H9 (cell line): Measurements from ENCODE around the gene HHIPL2. TPM values are rescaled to one million over a fixed set of nuclear protein-coding genes. Genes with fewer than 3 reads are reported as not detected.
"Not testable (repeated sequence)": the region's sequence is repeated elsewhere in the genome, so short reads cannot be mapped to it uniquely, and the experiment has no call there.

Experiments used
- DNase-seq: peaks from one replicate; pipeline ENCODE4 v3.0.0-alpha.2; 2017
- H2AFZ ChIP-seq: one replicate; pipeline ENCODE4 v1.6.1; 2013; ENCODE audit warnings: mild to moderate bottlenecking, low read length, control low read depth, moderate library complexity
- H2AK5ac ChIP-seq: 2 replicates; pipeline ENCODE4 v1.6.1; 2013; ENCODE audit warnings: low read length, control low read depth, mixed read lengths; ENCODE audit not compliant: insufficient read length
- H2BK120ac ChIP-seq: one replicate; pipeline ENCODE4 v1.6.1; 2013; ENCODE audit warnings: low read depth, mild to moderate bottlenecking, low read length, control low read depth, inconsistent platforms; ENCODE audit not compliant: poor library complexity, severe bottlenecking
- H2BK12ac ChIP-seq: 2 replicates; pipeline ENCODE4 v1.6.1; 2013; ENCODE audit warnings: low read length, control low read depth, mixed read lengths, low read depth; ENCODE audit not compliant: insufficient read length
- H2BK15ac ChIP-seq: 2 replicates; pipeline ENCODE4 v1.6.1; 2013; ENCODE audit warnings: low read depth, low read length, control low read depth
- H2BK20ac ChIP-seq: one replicate; pipeline ENCODE4 v1.6.1; 2013; ENCODE audit warnings: low read depth, mild to moderate bottlenecking, low read length, control low read depth, inconsistent platforms; ENCODE audit not compliant: poor library complexity, severe bottlenecking
- H2BK5ac ChIP-seq: 2 replicates; pipeline ENCODE4 v1.6.1; 2013; ENCODE audit warnings: low read length, control low read depth, mixed read lengths; ENCODE audit not compliant: insufficient read length
- H3K14ac ChIP-seq: 2 replicates; pipeline ENCODE4 v1.6.1; 2013; ENCODE audit warnings: low read length, control low read depth; ENCODE audit not compliant: insufficient read depth
- H3K18ac ChIP-seq: 2 replicates; pipeline ENCODE4 v1.6.1; 2013; ENCODE audit warnings: low read depth, mild to moderate bottlenecking, mixed read lengths, low read length, control low read depth; ENCODE audit not compliant: insufficient read length
- H3K23ac ChIP-seq: 2 replicates; pipeline ENCODE4 v1.6.1; 2013; ENCODE audit warnings: low read length, control low read depth, mixed read lengths, low read depth; ENCODE audit not compliant: insufficient read length
- H3K23me2 ChIP-seq: 2 replicates; pipeline ENCODE4 v1.6.1; 2013; ENCODE audit warnings: low read depth, mild to moderate bottlenecking, mixed read lengths, low read length, control low read depth; ENCODE audit not compliant: insufficient read length, poor library complexity, severe bottlenecking
- H3K27ac ChIP-seq: 2 replicates; pipeline ENCODE4 v1.5.1; 2013; ENCODE audit warnings: low read length, control low read depth, mixed read lengths, low read depth; ENCODE audit not compliant: insufficient read length
- H3K27me3 ChIP-seq: 2 replicates; pipeline ENCODE4 v1.6.1; 2013; ENCODE audit warnings: low read length, control low read depth, inconsistent platforms; ENCODE audit not compliant: insufficient read depth
- H3K4ac ChIP-seq: 2 replicates; pipeline ENCODE4 v1.6.1; 2013; ENCODE audit warnings: low read depth, mild to moderate bottlenecking, control low read depth, inconsistent platforms, low read length, moderate library complexity
- H3K4me1 ChIP-seq: 2 replicates; pipeline ENCODE4 v1.6.1; 2013; ENCODE audit warnings: low read length, control low read depth, inconsistent platforms; ENCODE audit not compliant: insufficient read depth
- H3K4me2 ChIP-seq: 2 replicates; pipeline ENCODE4 v1.6.1; 2013; ENCODE audit warnings: low read length, control low read depth, mixed read lengths; ENCODE audit not compliant: insufficient read length, insufficient read depth
- H3K56ac ChIP-seq: 2 replicates; pipeline ENCODE4 v1.6.1; 2013; ENCODE audit warnings: low read depth, mild to moderate bottlenecking, mixed read lengths, low read length, control low read depth; ENCODE audit not compliant: insufficient read length
- H3K79me1 ChIP-seq: 2 replicates; pipeline ENCODE4 v1.6.1; 2013; ENCODE audit warnings: low read depth, mild to moderate bottlenecking, moderate library complexity, low read length, control low read depth, inconsistent platforms; ENCODE audit not compliant: insufficient read depth, poor library complexity, severe bottlenecking
- H3K79me2 ChIP-seq: 2 replicates; pipeline ENCODE4 v1.6.1; 2013; ENCODE audit warnings: low read length, control low read depth, inconsistent platforms; ENCODE audit not compliant: insufficient read depth
- H3K9ac ChIP-seq: 2 replicates; pipeline ENCODE4 v1.6.1; 2013; ENCODE audit warnings: low read length, control low read depth, mixed read lengths; ENCODE audit not compliant: insufficient read length; ENCODE audit errors: extremely low read depth
- H3K9me3 ChIP-seq: one replicate; pipeline ENCODE4 v1.6.1; 2013; ENCODE audit warnings: low read depth, low read length, inconsistent platforms; ENCODE audit not compliant: control insufficient read depth
- H3T11ph ChIP-seq: one replicate; pipeline ENCODE4 v1.6.1; 2013; ENCODE audit warnings: mild to moderate bottlenecking, low read length, control low read depth, inconsistent platforms
- H4K20me1 ChIP-seq: one replicate; pipeline ENCODE4 v1.6.1; 2013; ENCODE audit not compliant: control insufficient read depth, insufficient read length, insufficient read depth
- H4K5ac ChIP-seq: 2 replicates; pipeline ENCODE4 v1.6.1; 2013; ENCODE audit warnings: low read depth, mild to moderate bottlenecking, mixed read lengths, low read length, control low read depth; ENCODE audit not compliant: insufficient read length
- H4K8ac ChIP-seq: replicated peaks from 2 replicates; pipeline ENCODE4 v1.6.1; 2013; ENCODE audit warnings: low read length, control low read depth, mixed read lengths, low read depth; ENCODE audit not compliant: insufficient read length
- H4K91ac ChIP-seq: 2 replicates; pipeline ENCODE4 v1.6.1; 2013; ENCODE audit warnings: low read depth, mild to moderate bottlenecking, moderate library complexity, mixed read lengths, low read length, control low read depth; ENCODE audit not compliant: insufficient read length
- H3K27ac Mint-ChIP-seq, 3 experiments: 2 replicates in 2 of 3; 3 replicates in 1 of 3; pipeline ENCODE4 v1.8.0; 2020 to 2021; ENCODE audit warnings: mixed read lengths in 3 of 3, mild to moderate bottlenecking in 1 of 3, moderate library complexity in 1 of 3
- H3K27me3 Mint-ChIP-seq: 2 replicates; pipeline ENCODE4 v1.8.0; 2021; ENCODE audit warnings: low read depth, mild to moderate bottlenecking, moderate library complexity, mixed read lengths
- H3K36me3 Mint-ChIP-seq, 3 experiments: 2 replicates in 2 of 3; 3 replicates in 1 of 3; pipeline ENCODE4 v1.8.0; 2020 to 2021; ENCODE audit warnings: low read depth in 3 of 3, mixed read lengths in 3 of 3; ENCODE audit not compliant: insufficient read depth in 1 of 3
- H3K4me1 Mint-ChIP-seq, 2 experiments: 2 replicates each; pipeline ENCODE4 v1.8.0; 2020; ENCODE audit warnings: mixed read lengths in 2 of 2
- H3K4me3 Mint-ChIP-seq, 2 experiments: 2 replicates in 1 of 2; 3 replicates in 1 of 2; pipeline ENCODE4 v1.8.0; 2020 to 2021; ENCODE audit warnings: mild to moderate bottlenecking in 2 of 2, mixed read lengths in 2 of 2, moderate library complexity in 1 of 2
- H3K9me3 Mint-ChIP-seq, 2 experiments: 2 replicates in 1 of 2; 3 replicates in 1 of 2; pipeline ENCODE4 v1.8.0; 2020; ENCODE audit warnings: mild to moderate bottlenecking in 2 of 2, mixed read lengths in 2 of 2, moderate library complexity in 1 of 2
- CTCF ChIP-seq: fragments of 200-600 bp; sonication (generic); conservative IDR thresholded peaks from 3 replicates; pipeline ENCODE4 v1.8.0; 2021; ENCODE audit warnings: antibody characterized with exemption, mild to moderate bottlenecking
- WGBS: extraction: QIAGEN DNeasy Blood & Tissue Kit; methylation state at CpG from one replicate; pipeline ENCODE4 v1.1.7; 2013; ENCODE audit warnings: missing lambda C conversion rate, low lambda C conversion rate, mixed read lengths; ENCODE audit not compliant: insufficient read length; ENCODE audit errors: extremely low coverage; 5-methylcytosine and 5-hydroxymethylcytosine counted together
- total RNA-seq: library from RNA; stranded (reverse); gene quantifications from 2 replicates; pipeline ENCODE4 v1.2.1, GENCODE V29; 2021

Gene HHIPL2
- total RNA-seq, 1 experiment from 2014 or later, result 0.39 TPM

DNA sequence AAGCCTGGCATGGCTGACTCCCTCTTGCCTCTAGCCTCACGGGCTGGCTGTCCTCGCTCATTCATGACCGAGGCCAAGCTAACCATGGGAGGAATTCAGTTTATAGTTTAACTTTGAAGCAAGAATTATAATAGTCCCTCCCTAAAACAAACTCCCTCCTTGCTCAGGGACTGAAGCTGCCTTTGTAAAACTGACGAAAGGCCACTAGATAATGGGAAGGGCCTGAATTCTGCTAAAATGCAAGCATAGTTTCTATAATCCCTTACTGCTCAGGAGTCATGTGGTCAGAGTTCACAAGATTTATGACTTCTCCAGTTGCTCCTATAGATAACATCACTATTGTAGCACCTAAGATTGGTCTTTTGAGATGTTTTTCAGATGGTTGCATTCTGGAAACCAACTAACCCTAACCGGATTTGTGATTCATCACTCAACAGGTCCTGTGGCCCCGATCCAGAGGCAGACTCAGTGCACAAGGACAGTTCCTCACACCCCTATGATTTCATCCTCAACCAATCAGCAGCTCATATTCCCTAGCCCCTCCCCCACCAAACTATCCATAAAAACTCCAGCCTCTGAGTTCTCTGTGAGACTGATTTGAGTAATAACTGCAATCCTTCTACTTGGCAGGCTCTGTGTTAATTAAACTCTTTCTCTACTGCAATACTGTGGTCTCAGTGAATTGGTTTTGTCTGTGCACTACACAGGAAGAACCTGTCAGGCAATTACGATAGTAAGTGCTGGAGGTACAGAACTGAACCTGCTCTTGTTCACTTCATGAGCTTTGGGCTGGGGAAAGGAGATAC is 26.4 kb downstream of the HHIPL2 start:
- Histone ChIP-seq H3K27me3 (no peaks in the 10 kb centered on the region), H3T11ph (no peak overlapping the region), H4K8ac (no peak overlapping the region), H4K91ac (no peak overlapping the region), H3K9me3 (no peaks in the 10 kb centered on the region), H3K4me1 (no peaks in the 10 kb centered on the region), H2BK12ac (no peak overlapping the region), H4K5ac (no peak overlapping the region), H3K56ac (no peak overlapping the region), H3K18ac (no peak overlapping the region), H3K4ac (no peak overlapping the region), H2BK5ac (no peak overlapping the region), H3K14ac (no peak overlapping the region), H3K79me1 (no peaks in the 10 kb centered on the region), H2AK5ac (no peak overlapping the region), H3K23ac (no peak overlapping the region), H2BK20ac (no peak overlapping the region), H3K23me2 (no peaks in the 10 kb centered on the region), H3K4me2 (no peak overlapping the region), H2AFZ (no peak overlapping the region), H3K79me2 (no peaks in the 10 kb centered on the region), H3K27ac (no peak overlapping the region), H2BK120ac (no peak overlapping the region), H3K9ac (no peak overlapping the region), H2BK15ac (no peak overlapping the region), H4K20me1 (no peaks in the 10 kb centered on the region)
- Mint-ChIP-seq H3K27me3 (no peaks in the 10 kb centered on the region; the same call in none of the 2 replicates), H3K27ac (no peak overlapping the region; a peak in 1 of 7 replicates), H3K4me1 (no peaks in the 10 kb centered on the region), H3K9me3 (no peaks in the 10 kb centered on the region; a peak in 2 of 5 replicates), H3K4me3 (no peak overlapping the region), H3K36me3 (no peaks in the 10 kb centered on the region; a peak in 1 of 7 replicates)
- no CpG with 5 or more reads among the region's 7 CpGs for WGBS
- TF ChIP-seq CTCF, result no peak
- no peak for DNase-seq

GRCh38 chr1:222489496-222489895 is 58.4 kb downstream of the HHIPL2 start:
- H3K9me3 ChIP-seq, H4K8ac ChIP-seq, H3K4me1 Mint-ChIP-seq, H2BK15ac ChIP-seq, H4K91ac ChIP-seq, H3K4me3 Mint-ChIP-seq, H4K5ac ChIP-seq, H3K9me3 Mint-ChIP-seq, H2AK5ac ChIP-seq, H3K14ac ChIP-seq, H4K20me1 ChIP-seq, H3K23ac ChIP-seq, H3K18ac ChIP-seq, H3T11ph ChIP-seq, H3K27me3 ChIP-seq, H2BK12ac ChIP-seq, H3K9ac ChIP-seq, H3K36me3 Mint-ChIP-seq, H3K79me2 ChIP-seq, H2BK5ac ChIP-seq, H3K27ac Mint-ChIP-seq, H3K27me3 Mint-ChIP-seq, H3K4ac ChIP-seq, H2BK120ac ChIP-seq, H3K4me2 ChIP-seq, H2AFZ ChIP-seq, H2BK20ac ChIP-seq, H3K23me2 ChIP-seq, DNase-seq, H3K56ac ChIP-seq, H3K27ac ChIP-seq, H3K79me1 ChIP-seq, H3K4me1 ChIP-seq: not testable (repeated sequence)
- WGBS, result no CpG with 5 or more reads among the region's 5 CpGs
